ENCODE measurements around the gene NOLC1.

NOLC1 gene

DNA sequence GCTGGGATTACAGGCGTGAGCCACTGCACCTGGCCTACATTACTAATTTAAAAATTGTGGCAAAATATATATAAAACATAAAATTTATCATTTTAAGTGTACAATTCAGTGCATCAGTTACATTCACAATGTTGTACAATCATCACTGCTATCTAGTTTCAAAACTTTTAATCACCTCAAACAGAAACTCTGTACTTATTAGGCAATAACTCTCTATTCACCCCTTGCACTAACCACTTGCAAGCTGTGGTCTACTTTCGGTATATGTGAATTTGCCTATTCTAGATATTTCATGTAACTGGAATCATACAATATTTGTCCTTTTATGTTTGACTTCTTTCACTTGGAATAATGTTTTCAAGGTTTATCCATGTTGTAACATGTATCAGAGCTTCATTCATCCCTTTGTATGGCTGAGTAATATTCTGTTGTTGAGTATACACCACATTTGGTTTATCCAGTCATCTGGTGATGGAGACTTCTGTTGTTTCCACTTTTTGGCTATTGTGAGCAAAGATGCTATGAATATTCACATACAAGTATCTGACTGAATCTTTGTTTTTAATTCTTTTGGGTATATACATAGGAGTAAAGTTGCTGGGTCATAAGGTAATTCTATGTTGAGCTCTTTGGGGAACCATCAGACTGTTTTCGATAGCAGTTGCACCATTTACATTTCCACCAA lies 59.6 kb downstream of the NOLC1 start:
- no peak for DNase-seq
